Mesendoderm (in vitro differentiated cells): ENCODE data around the gene OTOP3.

Source experiments
- DNase-seq: peaks from one replicate; pipeline ENCODE4 v3.0.0; 2013
- H2AK5ac ChIP-seq: 2 replicates; pipeline ENCODE4 v1.6.1; 2013; ENCODE audit warnings: low read length, inconsistent platforms
- H2BK120ac ChIP-seq: 2 replicates; pipeline ENCODE4 v1.6.1; 2013; ENCODE audit warnings: low read depth, mild to moderate bottlenecking, low read length, moderate library complexity, mixed read lengths
- H2BK15ac ChIP-seq: replicated peaks from 2 replicates; pipeline ENCODE4 v1.6.1; 2013; ENCODE audit warnings: low read depth, mild to moderate bottlenecking, moderate library complexity
- H2BK5ac ChIP-seq: 2 replicates; pipeline ENCODE4 v1.6.1; 2013; ENCODE audit warnings: low read length, inconsistent platforms
- H3K18ac ChIP-seq: 2 replicates; pipeline ENCODE4 v1.6.1; 2013; ENCODE audit warnings: mild to moderate bottlenecking, low read length, mixed read lengths
- H3K23ac ChIP-seq: one replicate; pipeline ENCODE4 v1.6.1; 2013; ENCODE audit warnings: low read length
- H3K27ac ChIP-seq: 2 replicates; pipeline ENCODE4 v1.5.1; 2013; ENCODE audit warnings: low read depth, mild to moderate bottlenecking, inconsistent platforms, low read length, moderate library complexity
- H3K27me3 ChIP-seq: 2 replicates; pipeline ENCODE4 v1.6.1; 2013; ENCODE audit warnings: low read length, control low read depth, mild to moderate bottlenecking, inconsistent platforms; ENCODE audit not compliant: insufficient read depth, poor library complexity
- H3K36me3 ChIP-seq: 2 replicates; pipeline ENCODE4 v1.6.1; 2013; ENCODE audit warnings: low read length, inconsistent platforms; ENCODE audit not compliant: control insufficient read depth, insufficient read depth
- H3K4ac ChIP-seq: one replicate; pipeline ENCODE4 v1.6.1; 2013; ENCODE audit warnings: low read depth, mild to moderate bottlenecking, low read length, moderate library complexity
- H3K4me1 ChIP-seq: 2 replicates; pipeline ENCODE4 v1.6.1; 2013; ENCODE audit warnings: low read depth, low read length, inconsistent platforms; ENCODE audit not compliant: control insufficient read depth
- H3K4me2 ChIP-seq: 2 replicates; pipeline ENCODE4 v1.6.1; 2013; ENCODE audit warnings: low read length
- H3K4me3 ChIP-seq: 2 replicates; pipeline ENCODE4 v1.5.1; 2013; ENCODE audit warnings: mild to moderate bottlenecking, low read length
- H3K56ac ChIP-seq: one replicate; pipeline ENCODE4 v1.6.1; 2013; ENCODE audit warnings: low read length
- H3K79me1 ChIP-seq: 2 replicates; pipeline ENCODE4 v1.6.1; 2013; ENCODE audit warnings: low read length, inconsistent platforms
- H3K79me2 ChIP-seq: 2 replicates; pipeline ENCODE4 v1.6.1; 2013; ENCODE audit warnings: mild to moderate bottlenecking, low read length; ENCODE audit not compliant: control insufficient read depth, insufficient read depth
- H3K9ac ChIP-seq: 2 replicates; pipeline ENCODE4 v1.6.1; 2013; ENCODE audit warnings: low read length, inconsistent platforms
- H4K5ac ChIP-seq: one replicate; pipeline ENCODE4 v1.6.1; 2013; ENCODE audit warnings: low read length
- H4K8ac ChIP-seq: one replicate; pipeline ENCODE4 v1.6.1; 2013; ENCODE audit warnings: low read depth, mild to moderate bottlenecking, control low read depth, low read length, moderate library complexity
- WGBS: extraction: QIAGEN DNeasy Blood & Tissue Kit; methylation state at CpG from one replicate; pipeline ENCODE4 v1.1.7; 2013; ENCODE audit warnings: low lambda C conversion rate, missing lambda C conversion rate; ENCODE audit not compliant: insufficient coverage; ENCODE audit errors: extremely low coverage; 5-methylcytosine and 5-hydroxymethylcytosine counted together

OTOP3 gene

DNA sequence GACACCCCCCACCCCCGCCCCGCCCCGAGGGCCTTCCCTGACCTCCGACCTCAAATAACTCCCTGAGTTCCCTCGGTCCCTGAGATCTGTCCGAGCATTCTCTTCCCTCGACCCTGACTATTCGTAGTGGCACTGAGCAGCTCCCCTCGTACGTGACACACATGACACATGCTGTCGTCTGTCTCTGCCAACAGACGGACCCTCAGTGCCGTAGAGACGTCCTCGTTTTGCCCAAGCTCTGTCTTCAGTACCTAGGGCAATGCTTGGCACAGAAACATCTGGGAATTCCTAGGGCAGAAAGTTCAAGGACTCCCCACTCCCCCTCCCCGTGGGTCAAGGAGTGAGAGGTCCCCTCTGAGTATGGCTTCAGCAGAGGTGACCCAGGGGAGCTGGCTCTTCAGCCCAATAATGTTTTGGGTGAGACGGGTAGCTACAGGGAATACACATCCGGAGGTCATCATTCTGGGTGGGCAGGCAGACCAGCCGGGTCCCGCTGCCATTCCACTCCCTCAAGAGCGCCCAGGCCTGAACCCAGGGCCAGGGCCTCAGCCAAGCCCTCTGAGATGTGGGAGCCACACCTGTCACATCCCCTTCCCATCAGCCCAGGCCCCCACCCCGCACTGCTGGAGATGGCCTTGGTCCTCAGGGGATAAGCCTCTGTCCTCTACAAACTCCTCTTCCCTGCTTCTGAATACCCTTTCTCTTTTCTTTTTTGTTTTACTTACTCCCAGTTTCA is 41.6 kb upstream of the OTOP3 start:
- Histone ChIP-seq H3K4ac (no peak overlapping the region), H2BK15ac (no peak overlapping the region), H3K4me1 (peaks cover 3% of the 10 kb centered on the region), H2AK5ac (no peak overlapping the region), H4K8ac (no peak overlapping the region), H3K79me1 (no peaks in the 10 kb centered on the region), H3K4me2 (peak overlapping the region; percentile 88), H3K4me3 (no peak overlapping the region), H3K9ac (peak overlapping the region; percentile 41), H3K18ac (no peak overlapping the region), H3K27ac (no peak overlapping the region), H4K5ac (no peak overlapping the region), H3K27me3 (no peaks in the 10 kb centered on the region), H2BK5ac (no peak overlapping the region), H3K79me2 (no peaks in the 10 kb centered on the region), H3K23ac (no peak overlapping the region), H3K36me3 (no peaks in the 10 kb centered on the region), H2BK120ac (no peak overlapping the region), H3K56ac (peak overlapping the region; percentile 82)
- WGBS, result no CpG with 5 or more reads among the region's 22 CpGs
- no peak for DNase-seq

DNA sequence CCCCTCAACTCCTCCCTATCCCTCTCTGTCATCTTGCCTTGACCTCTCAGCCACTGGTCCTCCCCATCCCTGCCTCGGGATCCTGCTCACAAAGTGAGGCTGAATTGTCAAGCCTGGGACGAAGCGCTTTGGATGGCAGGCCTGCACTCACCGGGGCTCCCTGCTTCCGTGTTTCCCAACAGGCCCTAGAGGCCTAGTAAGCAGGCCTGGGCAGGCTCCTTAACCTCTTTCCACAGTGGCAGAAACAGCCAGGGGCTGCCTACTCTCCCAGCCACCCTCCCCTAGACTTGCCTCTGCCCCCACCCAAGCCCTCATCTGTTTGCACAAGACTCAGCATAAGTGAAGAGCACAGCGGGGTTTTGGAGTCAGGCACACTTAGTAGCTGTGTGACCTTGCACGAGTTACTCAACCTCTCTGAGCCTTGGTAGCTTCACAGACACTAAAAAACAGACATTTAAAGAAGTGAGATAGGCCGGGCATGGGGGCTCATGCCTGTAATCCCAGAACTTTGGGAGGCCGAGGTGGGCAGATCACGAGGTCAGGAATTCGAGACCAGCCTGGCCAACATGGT is 37.2 kb upstream of the OTOP3 start:
- H3K36me3 ChIP-seq, result no peaks in the 10 kb centered on the region
- no peak overlapping the region for H2BK120ac ChIP-seq
- H3K4me1 ChIP-seq, result peaks cover 3% of the 10 kb centered on the region
- H2BK15ac ChIP-seq, result no peak overlapping the region
- no peak overlapping the region for H3K23ac ChIP-seq
- no CpG with 5 or more reads among the region's 11 CpGs for WGBS
- H3K4me2 ChIP-seq, result no peak overlapping the region
- H3K79me1 ChIP-seq, result no peaks in the 10 kb centered on the region
- H3K56ac ChIP-seq, result no peak overlapping the region
- H3K4me3 ChIP-seq, result no peak overlapping the region
- no peaks in the 10 kb centered on the region for H3K79me2 ChIP-seq
- H3K9ac ChIP-seq, result no peak overlapping the region
- H3K4ac ChIP-seq, result no peak overlapping the region
- H2BK5ac ChIP-seq, result no peak overlapping the region
- no peak overlapping the region for H4K5ac ChIP-seq
- no peak overlapping the region for H2AK5ac ChIP-seq
- H3K18ac ChIP-seq, result no peak overlapping the region
- no peak overlapping the region for H4K8ac ChIP-seq
- no peak overlapping the region for H3K27ac ChIP-seq
- no peak for DNase-seq
- no peaks in the 10 kb centered on the region for H3K27me3 ChIP-seq

DNA sequence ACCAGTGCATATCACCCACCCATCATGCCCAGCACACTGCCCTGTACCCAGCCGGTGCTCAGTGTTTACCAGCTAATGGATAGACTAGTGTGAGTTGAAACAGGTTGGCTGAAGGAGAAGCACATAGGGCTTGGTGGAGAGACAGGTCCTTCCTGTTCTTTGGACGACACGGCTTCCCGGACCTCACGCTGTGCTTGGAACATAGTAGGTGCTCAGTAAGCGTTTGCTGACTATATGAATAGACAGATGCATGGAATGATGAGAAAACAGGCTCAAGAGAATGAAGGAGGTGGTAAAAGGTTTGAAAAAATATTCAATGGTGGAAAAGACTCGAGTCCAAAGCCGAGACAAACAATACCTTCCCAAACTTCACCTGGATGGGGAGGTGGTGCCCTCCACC is 35.5 kb upstream of the OTOP3 start:
- Histone ChIP-seq H2BK5ac (no peak overlapping the region), H4K5ac (no peak overlapping the region), H3K4me1 (no peaks in the 10 kb centered on the region), H3K4ac (no peak overlapping the region), H3K79me2 (no peaks in the 10 kb centered on the region), H3K36me3 (no peaks in the 10 kb centered on the region), H3K18ac (no peak overlapping the region), H3K9ac (no peak overlapping the region), H2BK120ac (no peak overlapping the region), H3K4me2 (no peak overlapping the region), H3K23ac (no peak overlapping the region), H2AK5ac (no peak overlapping the region), H3K4me3 (no peak overlapping the region), H3K27ac (no peak overlapping the region), H3K56ac (no peak overlapping the region), H4K8ac (no peak overlapping the region), H3K79me1 (no peaks in the 10 kb centered on the region), H3K27me3 (no peaks in the 10 kb centered on the region), H2BK15ac (no peak overlapping the region)
- no peak for DNase-seq
- WGBS, result no CpG with 5 or more reads among the region's 8 CpGs

DNA sequence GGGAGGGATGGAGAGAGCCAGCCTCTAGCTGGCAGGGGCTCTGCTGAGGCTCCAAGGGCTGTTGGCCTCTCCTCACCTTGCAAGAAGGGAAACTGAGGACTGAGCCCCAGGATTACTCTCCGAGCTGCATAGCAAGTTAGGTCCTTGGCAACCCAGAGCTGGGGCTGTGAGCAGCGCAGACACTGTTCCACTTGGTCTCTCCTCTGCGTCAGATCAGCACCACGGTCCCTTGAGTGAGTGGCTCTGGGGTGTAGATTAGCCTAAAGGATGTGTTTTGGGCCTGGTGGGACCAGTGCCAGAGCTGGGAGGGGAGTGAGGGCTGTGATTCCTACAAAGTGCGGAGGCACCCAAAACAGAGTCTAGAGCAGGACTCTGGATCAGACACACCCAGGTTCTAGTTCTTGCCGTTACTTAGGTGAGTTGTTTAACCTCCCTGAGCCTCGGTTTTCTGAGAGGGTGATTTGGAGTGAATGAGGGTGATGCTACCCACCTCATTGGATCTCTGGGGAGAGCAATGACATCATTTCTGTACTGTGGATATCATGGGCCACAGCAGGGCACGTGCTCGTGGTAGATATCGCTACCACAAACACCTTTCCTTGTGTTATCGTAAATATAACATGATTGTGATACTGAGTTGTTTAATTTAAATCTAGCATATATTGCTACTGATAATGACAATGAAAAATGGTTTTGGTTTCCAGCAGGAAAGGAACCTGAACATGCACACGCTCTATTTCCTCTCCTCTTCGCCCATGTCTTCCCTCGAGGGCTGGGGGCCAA is 34.2 kb upstream of the OTOP3 start:
- Histone ChIP-seq H3K56ac (no peak overlapping the region), H3K27me3 (no peaks in the 10 kb centered on the region), H4K5ac (no peak overlapping the region), H2BK5ac (no peak overlapping the region), H4K8ac (no peak overlapping the region), H3K18ac (no peak overlapping the region), H3K36me3 (no peaks in the 10 kb centered on the region), H2BK120ac (no peak overlapping the region), H3K79me1 (no peaks in the 10 kb centered on the region), H3K4me2 (no peak overlapping the region), H2BK15ac (no peak overlapping the region), H3K79me2 (no peaks in the 10 kb centered on the region), H3K4me1 (no peaks in the 10 kb centered on the region), H3K4me3 (no peak overlapping the region), H2AK5ac (no peak overlapping the region), H3K9ac (no peak overlapping the region), H3K23ac (no peak overlapping the region), H3K27ac (no peak overlapping the region), H3K4ac (no peak overlapping the region)
- WGBS, result no CpG with 5 or more reads among the region's 14 CpGs
- DNase-seq, result no peak

DNA sequence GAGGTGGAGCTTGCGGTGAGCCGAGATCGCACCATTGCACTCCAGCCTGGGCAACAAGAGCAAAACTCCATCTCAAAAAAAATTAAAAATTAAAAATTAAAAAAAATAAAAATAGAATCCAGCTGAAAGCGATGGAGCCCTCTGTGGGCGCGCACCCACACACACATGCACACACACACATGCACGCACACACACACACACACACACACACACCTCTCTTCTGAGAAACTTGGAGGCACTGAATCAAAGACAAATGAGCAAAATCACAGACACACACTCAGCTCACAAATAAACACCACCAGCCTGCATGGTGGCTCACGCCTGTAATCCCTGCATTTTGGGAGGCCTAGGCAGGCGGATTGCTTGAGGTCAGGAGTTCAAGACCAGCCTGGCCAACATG is 32.7 kb upstream of the OTOP3 start:
- Histone ChIP-seq H3K4me1 (no peaks in the 10 kb centered on the region), H3K4me3 (no peak overlapping the region), H3K79me1 (no peaks in the 10 kb centered on the region), H2BK15ac (no peak overlapping the region), H4K8ac (no peak overlapping the region), H3K27me3 (no peaks in the 10 kb centered on the region), H3K18ac (no peak overlapping the region), H2AK5ac (no peak overlapping the region), H3K79me2 (no peaks in the 10 kb centered on the region), H4K5ac (no peak overlapping the region), H3K23ac (no peak overlapping the region), H3K9ac (no peak overlapping the region), H2BK5ac (no peak overlapping the region), H3K36me3 (no peaks in the 10 kb centered on the region), H3K56ac (no peak overlapping the region), H2BK120ac (no peak overlapping the region), H3K4me2 (no peak overlapping the region), H3K27ac (no peak overlapping the region), H3K4ac (no peak overlapping the region)
- no CpG with 5 or more reads among the region's 9 CpGs for WGBS
- no peak for DNase-seq
